ENCODE results near the gene PARD3B. TPM values are rescaled to one million over a fixed set of nuclear protein-coding genes. Genes with fewer than 3 reads are reported as not detected.

PARD3B gene
- total and polyA plus RNA-seq, 2 of the 8 experiments (the other 6 are each of a cell fraction or from before 2014, with no cell fraction given): 1.2 to 5.7 TPM

DNA sequence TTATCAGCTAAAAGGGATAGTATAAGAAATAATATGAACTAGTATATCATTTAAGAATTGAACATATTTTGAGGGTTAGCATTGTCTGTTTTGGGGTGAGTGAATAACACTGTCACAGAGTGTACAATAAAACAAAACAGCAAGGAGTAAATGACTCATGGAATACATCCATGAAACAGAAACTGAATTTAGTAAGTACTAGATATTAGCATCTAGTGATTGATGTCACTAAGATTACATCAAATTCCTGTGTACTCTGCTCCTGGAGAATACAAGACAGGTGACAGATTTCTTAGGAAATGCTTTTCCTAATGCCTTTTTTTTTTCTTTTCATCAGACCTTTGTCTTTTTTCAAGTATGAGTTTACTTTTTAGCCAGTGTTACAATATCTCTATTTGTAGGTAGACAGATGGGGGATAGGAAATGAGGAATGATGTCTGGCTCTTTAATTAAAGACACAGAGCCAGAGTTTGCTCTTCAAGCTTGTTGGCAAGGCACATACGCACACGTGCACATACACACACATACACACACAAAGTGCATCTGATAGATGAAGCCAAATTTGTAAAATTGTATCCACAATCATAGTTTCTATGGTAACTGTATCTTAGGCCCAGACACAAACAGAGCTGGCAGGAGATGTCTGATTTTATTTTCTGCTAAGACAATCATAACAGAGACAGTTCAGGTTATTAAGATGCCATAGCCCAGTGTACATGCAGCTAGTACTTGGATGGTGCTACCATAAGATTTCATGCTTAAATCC, 998.8 kb downstream of the PARD3B start:
- no peaks in the 10 kb centered on the region for H3K9me3 ChIP-seq (ENCODE audit: insufficient read depth in 2 of 2, low read depth in 1 of 2, low read length in 1 of 2)
- no peak overlapping the region for H2BK15ac ChIP-seq (ENCODE audit: low read length)
- no peak overlapping the region for H2BK12ac ChIP-seq (ENCODE audit: low read depth, low read length)
- CTCF ChIA-PET (ENCODE audit: partially characterized antibody): interaction anchor here (1.0 to 1.7 kb wide), 3 partner anchors 12 to 132 kb away, joined by 3 to 5 read pairs (median 4); no protein-coding TSS in a partner anchor
- no peaks in the 10 kb centered on the region for H3K36me3 ChIP-seq (ENCODE audit: control insufficient read depth in 2 of 4, insufficient read depth in 4 of 4, low read length in 3 of 4)
- H2BK120ac ChIP-seq (replicated peaks; ENCODE audit: low read depth, low read length): no peak overlapping the region
- no peak for DNase-seq (ENCODE audit: low read depth in 1 of 2, low spot score in 2 of 2)
- WGBS, 2 experiments (ENCODE audit: extremely low coverage in 1 of 2, insufficient coverage in 1 of 2, insufficient read length in 1 of 2, insufficient replicate concordance in 2 of 2, low coverage in 1 of 2, low lambda C conversion rate in 2 of 2, missing lambda C conversion rate in 1 of 2): 87% methylated on average over 2 of the region's 2 CpGs; no CpG with 5 or more reads in 1 of the 2 experiments
- no peak overlapping the region for H2AFZ ChIP-seq (ENCODE audit: low read length)
- peaks cover 0 to 3% (median 0%) of the 10 kb centered on the region in 4 experiments; a peak in 2 of 7 replicates for H3K4me1 ChIP-seq (replicated peaks in 1 of 4; ENCODE audit: control insufficient read depth in 3 of 4, insufficient read depth in 4 of 4, low read length in 3 of 4)
- no peak for FAIRE-seq
- no peaks in the 10 kb centered on the region for H4K20me1 ChIP-seq (replicated peaks in 1 of 2; ENCODE audit: control insufficient read depth in 1 of 2, insufficient read depth in 2 of 2, low read length in 2 of 2)
- no peaks in the 10 kb centered on the region for H3K23me2 ChIP-seq (ENCODE audit: low read depth, low read length)
- no peaks in the 10 kb centered on the region for H3K79me1 ChIP-seq (ENCODE audit: low read depth, low read length)
- no peak overlapping the region for H3K56ac ChIP-seq (replicated peaks; ENCODE audit: insufficient read length, low read depth, low read length)
- H3K23ac ChIP-seq (ENCODE audit: insufficient read length): no peak overlapping the region
- no peak overlapping the region for H4K8ac ChIP-seq (ENCODE audit: extremely low read depth, insufficient read depth, low read length)
- POLR2A ChIA-PET (ENCODE audit: partially characterized antibody): interaction anchor here (1.1 kb wide), 1 partner anchor 69 kb away, joined by 3 read pairs; no protein-coding TSS in a partner anchor
- H3K4me3 ChIP-seq (ENCODE audit: extremely low read depth in 1 of 4, insufficient read depth in 2 of 4, low read depth in 3 of 4, low read length in 4 of 4): no peak overlapping the region
- H3K79me2 ChIP-seq (ENCODE audit: control insufficient read depth in 1 of 2, insufficient read depth in 2 of 2, low read length in 2 of 2): no peaks in the 10 kb centered on the region
- no peak overlapping the region for H2BK5ac ChIP-seq (ENCODE audit: low read depth, low read length)
- H3K18ac ChIP-seq (ENCODE audit: extremely low read depth, low read length): no peak overlapping the region
- no peak overlapping the region for H3K27ac ChIP-seq (ENCODE audit: low read depth, low read length)
- TF ChIP-seq SIRT6 (IDR thresholded peaks at IDR 0.05; ENCODE audit: low read length): no peak
- no peak for TF ChIP-seq TAF7 (optimal IDR thresholded peaks at IDR 0.05; ENCODE audit: borderline replicate concordance, low read depth, low read length)
- no peak for TF ChIP-seq KDM1A (IDR thresholded peaks at IDR 0.05; ENCODE audit: borderline replicate concordance, low read length)
- TF ChIP-seq ATF2 (IDR thresholded peaks at IDR 0.05; ENCODE audit: low read length): no peak
- TF ChIP-seq CHD1 (IDR thresholded peaks at IDR 0.05; ENCODE audit: low read depth, low read length): no peak
- no peak overlapping the region for H3K9ac ChIP-seq (replicated peaks in 1 of 4; ENCODE audit: extremely low read depth in 1 of 4, low read depth in 3 of 4, low read length in 3 of 4)
- H3K14ac ChIP-seq (ENCODE audit: insufficient read length): no peak overlapping the region
- H2BK20ac ChIP-seq (ENCODE audit: low read length): no peak overlapping the region
- no peak overlapping the region for H3K4me2 ChIP-seq (ENCODE audit: insufficient read depth in 1 of 2, low read depth in 2 of 2, low read length in 2 of 2)
- no peak overlapping the region for H3K4ac ChIP-seq (replicated peaks; ENCODE audit: insufficient read length, low read depth, low read length)
- H3K27me3 ChIP-seq (replicated peaks in 1 of 4; ENCODE audit: control insufficient read depth in 3 of 4, extremely low read depth in 1 of 4, insufficient read depth in 3 of 4, low read length in 3 of 4): no peaks in the 10 kb centered on the region
- no peak overlapping the region for H4K5ac ChIP-seq (ENCODE audit: insufficient read length, low read depth, low read length)
- no peak overlapping the region for H4K91ac ChIP-seq (replicated peaks; ENCODE audit: insufficient read length, low read length)
- no peak overlapping the region for H2AK5ac ChIP-seq (ENCODE audit: low read depth, low read length)

Measured in H1 (cell line).